GM21786 (cell line): ENCODE data around the gene CAMP.
"Not testable (repeated sequence)": the region's sequence is repeated elsewhere in the genome, so short reads cannot be mapped to it uniquely, and the experiment has no call there.

Source experiments
- ATAC-seq: cut with Tn5 transposase; IDR thresholded peaks from one replicate; pipeline ENCODE4 v1.9.1; 2021; ENCODE audit not compliant: unreplicated experiment

Gene CAMP

GRCh38 chr3:48222616-48223513, at the start of gene CAMP:
CAMP (plus strand) TSS chr3:48223495; CDS start chr3:48223512, 17 bp downstream.
- peak; percentile 62 for ATAC-seq

- no peak for ATAC-seq
Observed at GRCh38 chr3:48178072-48178471, 45.2 kb upstream of the CAMP start.

GRCh38 chr3:48180021-48180420, 43.3 kb upstream of the CAMP start:
- ATAC-seq = no peak

- ATAC-seq = no peak
Observed at GRCh38 chr3:48180531-48181253, 42.6 kb upstream of the CAMP start.

- no peak for ATAC-seq
Observed at GRCh38 chr3:48184299-48184698, 39.0 kb upstream of the CAMP start.

GRCh38 chr3:48185129-48185528, 38.2 kb upstream of the CAMP start:
- no peak for ATAC-seq

- ATAC-seq = no peak
Observed at GRCh38 chr3:48186631-48187300, 36.5 kb upstream of the CAMP start.

GRCh38 chr3:48187301-48187578, 36.1 kb upstream of the CAMP start:
- ATAC-seq = no peak

- ATAC-seq = peak; percentile 18
Observed at GRCh38 chr3:48187579-48188265, 35.6 kb upstream of the CAMP start.

- peak; percentile 95 for ATAC-seq
Observed at GRCh38 chr3:48188266-48189201, 34.8 kb upstream of the CAMP start, which contains the start of gene CDC25A. CDC25A (minus strand) TSS chr3:48188417; CDS start chr3:48187947, 470 bp downstream.

- ATAC-seq = no peak
Observed at GRCh38 chr3:48189321-48189720, 34.0 kb upstream of the CAMP start.

- no peak for ATAC-seq
Observed at GRCh38 chr3:48190911-48191310, 32.4 kb upstream of the CAMP start.

- ATAC-seq = no peak
Observed at GRCh38 chr3:48194446-48195071, 28.7 kb upstream of the CAMP start.

- no peak for ATAC-seq
Observed at GRCh38 chr3:48196611-48197010, 26.7 kb upstream of the CAMP start.

GRCh38 chr3:48199117-48199516, 24.2 kb upstream of the CAMP start:
- ATAC-seq = no peak

GRCh38 chr3:48202632-48203031, 20.7 kb upstream of the CAMP start:
- no peak for ATAC-seq

GRCh38 chr3:48208076-48208475, 15.2 kb upstream of the CAMP start:
- no peak for ATAC-seq

GRCh38 chr3:48209445-48209844, 13.8 kb upstream of the CAMP start:
- ATAC-seq = no peak

GRCh38 chr3:48210534-48210933, 12.8 kb upstream of the CAMP start:
- not testable (repeated sequence) for ATAC-seq

GRCh38 chr3:48211776-48212175, 11.5 kb upstream of the CAMP start:
- not testable (repeated sequence) for ATAC-seq
